Fibroblast of the aortic adventitia (primary cell): ENCODE data around the gene POLR1H. TPM values are rescaled to one million over a fixed set of nuclear protein-coding genes. Genes with fewer than 3 reads are reported as not detected.

Experiments used
- DNase-seq: peaks from one replicate; pipeline ENCODE4 v3.0.0-alpha.2; 2010; ENCODE audit warnings: low read depth
- H3K4me3 ChIP-seq: 2 replicates; pipeline ENCODE4 v1.5.1; 2011; ENCODE audit warnings: low read depth, mild to moderate bottlenecking, control low read depth, low read length, moderate library complexity
- CTCF ChIP-seq: IDR thresholded peaks from 2 replicates; pipeline ENCODE4 v1.5.1; 2011; ENCODE audit warnings: mild to moderate bottlenecking, low read length, control low read depth, inconsistent platforms; ENCODE audit not compliant: insufficient read depth
- total RNA-seq: library from RNA; depleted of rRNA; stranded (reverse); fragments of >200 nt; gene quantifications from 2 replicates; pipeline ENCODE4 v1.2.3, GENCODE V29; 2012; ENCODE audit warnings: low replicate concordance

Gene POLR1H
- total RNA-seq, 1 donor = 18.3 TPM

- no peak overlapping the region for H3K4me3 ChIP-seq
- TF ChIP-seq CTCF = peak; percentile 25
- no peak for DNase-seq
These were observed 15.0 kb downstream of the POLR1H start for GRCh38 chr6:30075790-30076732.

- no peak for TF ChIP-seq CTCF
- DNase-seq = no peak
- H3K4me3 ChIP-seq = no peak overlapping the region
These were observed 16.2 kb downstream of the POLR1H start for GRCh38 chr6:30077218-30077617.

- no peak for DNase-seq
- TF ChIP-seq CTCF = no peak
- H3K4me3 ChIP-seq = no peak overlapping the region
These were observed 26.8 kb downstream of the POLR1H start for GRCh38 chr6:30087876-30088275.

GRCh38 chr6:30091577-30092381, 30.7 kb downstream of the POLR1H start:
- DNase-seq = peak; percentile 63
- no peak for TF ChIP-seq CTCF
- no peak overlapping the region for H3K4me3 ChIP-seq

- no peak overlapping the region for H3K4me3 ChIP-seq
- no peak for DNase-seq
- no peak for TF ChIP-seq CTCF
These were observed 31.9 kb downstream of the POLR1H start for GRCh38 chr6:30092852-30093543.

- TF ChIP-seq CTCF = no peak
- H3K4me3 ChIP-seq = no peak overlapping the region
- DNase-seq = no peak
These were observed 33.0 kb downstream of the POLR1H start for GRCh38 chr6:30093951-30094661.
